ENCODE measurements around the gene BMERB1.
"Not testable (repeated sequence)": the region's sequence is repeated elsewhere in the genome, so short reads cannot be mapped to it uniquely, and the experiment has no call there.

Gene BMERB1

DNA sequence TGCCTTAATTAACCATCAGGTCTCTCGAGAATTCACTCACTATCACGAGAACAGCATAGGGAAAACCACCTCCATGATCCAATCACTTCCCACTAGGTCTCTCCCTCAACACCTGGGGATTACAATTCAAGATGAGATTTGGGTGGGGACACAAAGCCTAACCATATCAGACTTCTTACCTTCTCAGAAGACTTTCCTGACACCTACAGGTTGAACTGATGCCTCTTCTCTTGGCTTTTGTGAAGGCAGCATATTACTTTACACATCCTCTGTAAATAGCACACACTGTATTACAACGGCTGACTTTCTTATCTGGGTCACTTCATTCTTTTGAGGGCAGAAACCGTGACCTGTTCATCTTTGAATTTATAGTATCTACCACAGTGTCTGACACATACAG, 23.6 kb downstream of the BMERB1 start:
- H3K27me3 ChIP-seq (ENCODE audit: control insufficient read depth, insufficient read depth, low read length, poor library complexity, severe bottlenecking): no peaks in the 10 kb centered on the region
- no peaks in the 10 kb centered on the region for H3K36me3 ChIP-seq (ENCODE audit: control insufficient read depth, insufficient read depth, low read length)
- WGBS, 2 experiments: 67 to 71% methylated on average over 4 of the region's 4 CpGs
- H3K4me3 ChIP-seq (ENCODE audit: insufficient read depth, low read depth, low read length): no peak overlapping the region
- no peaks in the 10 kb centered on the region for H3K9me3 ChIP-seq (ENCODE audit: control insufficient read depth, low read length)
- H3K4me1 ChIP-seq (ENCODE audit: control insufficient read depth, insufficient read depth, low read length): no peaks in the 10 kb centered on the region
- H3K27ac ChIP-seq (ENCODE audit: insufficient read depth, low read depth, low read length, poor library complexity, severe bottlenecking): no peak overlapping the region

DNA sequence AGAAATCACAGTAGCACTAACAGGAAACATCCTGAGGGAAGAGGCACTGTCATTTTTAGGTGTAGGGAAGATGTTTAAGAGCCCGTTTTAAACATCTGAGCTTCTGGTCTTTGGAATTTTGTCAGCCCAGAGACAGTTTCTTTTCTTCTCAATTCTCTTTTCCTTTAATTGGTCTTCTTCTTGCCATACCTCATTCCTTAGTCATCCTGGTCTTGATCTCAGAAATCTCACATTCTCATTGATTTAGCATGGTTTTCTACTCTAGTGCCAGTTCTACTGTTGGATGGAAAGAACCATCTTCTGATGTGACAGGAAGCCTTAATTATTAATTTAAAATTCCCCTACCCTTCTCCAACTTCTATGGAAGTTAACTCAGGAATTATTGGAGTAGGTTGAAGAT, 25.4 kb downstream of the BMERB1 start:
- no peak overlapping the region for H3K27ac ChIP-seq (ENCODE audit: insufficient read depth, low read depth, low read length, poor library complexity, severe bottlenecking)
- H3K9me3 ChIP-seq (ENCODE audit: control insufficient read depth, low read length): no peaks in the 10 kb centered on the region
- no peaks in the 10 kb centered on the region for H3K4me1 ChIP-seq (ENCODE audit: control insufficient read depth, insufficient read depth, low read length)
- H3K27me3 ChIP-seq (ENCODE audit: control insufficient read depth, insufficient read depth, low read length, poor library complexity, severe bottlenecking): no peaks in the 10 kb centered on the region
- no peaks in the 10 kb centered on the region for H3K36me3 ChIP-seq (ENCODE audit: control insufficient read depth, insufficient read depth, low read length)
- H3K4me3 ChIP-seq (ENCODE audit: insufficient read depth, low read depth, low read length): no peak overlapping the region
- 84 to 91% methylated on average over 1 of the region's 1 CpG for WGBS, 2 experiments

DNA sequence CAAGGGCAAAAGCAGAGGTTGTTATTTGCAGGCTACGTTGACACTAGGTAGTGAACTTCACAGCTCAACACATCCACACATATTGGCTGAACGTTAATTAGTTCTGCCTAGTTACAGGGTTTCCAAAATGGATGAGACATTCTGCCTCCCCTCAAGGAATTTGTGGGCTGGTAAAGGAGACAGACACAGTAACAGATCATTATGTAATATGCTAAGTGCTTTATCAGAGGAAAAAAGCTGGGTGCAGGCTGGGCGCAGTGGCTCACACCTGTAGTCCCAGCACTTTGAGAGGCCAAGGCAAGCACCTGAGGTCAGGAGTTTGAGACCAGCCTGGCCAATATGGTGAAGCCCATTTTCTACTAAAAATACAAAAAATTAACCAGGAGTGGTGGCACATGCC, 26.2 kb downstream of the BMERB1 start:
- Histone ChIP-seq H3K4me3 (ENCODE audit: insufficient read depth, low read depth, low read length) (no peak overlapping the region), H3K9me3 (ENCODE audit: control insufficient read depth, low read length) (no peaks in the 10 kb centered on the region)
- 94% methylated on average over 3 of the region's 3 CpGs for WGBS, 2 experiments

DNA sequence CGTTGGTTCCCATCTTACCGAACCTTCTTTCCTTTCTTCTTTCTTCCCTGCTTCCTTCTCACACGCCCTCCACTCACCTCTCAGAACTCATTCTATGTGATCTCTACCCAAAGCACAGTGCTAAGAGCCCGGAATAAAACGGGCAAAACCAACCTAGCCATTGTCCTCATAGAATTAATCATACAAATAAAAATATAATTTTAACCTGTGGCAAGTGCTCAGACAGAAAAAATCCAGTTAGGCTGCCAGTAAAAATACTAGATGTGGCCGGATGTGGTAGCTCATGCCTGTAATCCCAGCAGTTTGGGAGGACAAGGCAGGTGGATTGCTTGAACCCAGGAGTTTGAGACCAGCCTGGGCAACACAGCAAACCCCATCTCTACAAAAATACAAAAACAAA, 27.0 kb downstream of the BMERB1 start:
- no peak overlapping the region for H3K4me3 ChIP-seq (ENCODE audit: insufficient read depth, low read depth, low read length)
- no peaks in the 10 kb centered on the region for H3K36me3 ChIP-seq (ENCODE audit: control insufficient read depth, insufficient read depth, low read length)
- WGBS, 2 experiments: 91 to 97% methylated on average over 5 to 6 of the region's 6 CpGs

More for the DNA sequence above, 26.2 kb downstream of the BMERB1 start:
- Histone ChIP-seq H3K27ac (ENCODE audit: insufficient read depth, low read depth, low read length, poor library complexity, severe bottlenecking) (no peak overlapping the region), H3K36me3 (ENCODE audit: control insufficient read depth, insufficient read depth, low read length) (no peaks in the 10 kb centered on the region), H3K27me3 (ENCODE audit: control insufficient read depth, insufficient read depth, low read length, poor library complexity, severe bottlenecking) (no peaks in the 10 kb centered on the region), H3K4me1 (ENCODE audit: control insufficient read depth, insufficient read depth, low read length) (no peaks in the 10 kb centered on the region)

DNA sequence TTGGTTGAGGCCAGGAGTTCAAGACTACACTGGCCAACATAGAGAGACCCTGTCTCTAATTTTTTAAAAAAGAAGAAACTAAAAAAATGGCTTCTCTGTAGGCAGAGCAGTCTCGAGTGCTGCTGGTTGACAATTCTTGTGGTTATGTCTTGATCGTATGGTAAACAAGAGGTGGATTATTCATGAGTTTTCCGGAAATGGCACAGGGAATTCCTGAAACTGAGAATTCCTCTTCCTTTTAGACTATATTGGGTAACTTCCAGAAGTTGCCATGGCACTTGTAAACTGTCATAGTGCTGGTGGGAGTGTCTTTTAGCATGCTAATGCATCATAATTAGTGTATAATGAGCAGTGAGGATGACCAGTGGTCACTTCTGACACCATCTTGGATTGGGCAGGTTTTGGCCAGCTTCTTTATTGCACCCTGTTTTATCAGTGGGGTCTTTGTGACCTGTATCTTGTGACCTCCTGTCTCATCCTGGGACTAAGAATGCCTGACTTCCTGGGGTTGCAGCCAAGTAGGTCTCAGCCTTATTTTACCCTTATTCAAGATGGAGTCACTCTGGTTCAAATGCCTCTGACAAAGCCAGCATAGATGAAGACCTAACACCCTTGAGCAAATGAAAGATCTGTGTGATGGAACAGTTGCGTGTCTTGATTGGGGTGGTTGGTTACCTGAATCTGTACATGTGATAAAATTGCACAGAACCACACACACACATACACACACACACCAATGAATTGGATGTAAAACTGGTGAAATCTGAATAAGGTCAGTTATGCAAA, 30.2 kb downstream of the BMERB1 start:
- Histone ChIP-seq H3K9me3 (ENCODE audit: control insufficient read depth, low read length) (no peaks in the 10 kb centered on the region), H3K4me3 (ENCODE audit: insufficient read depth, low read depth, low read length) (no peak overlapping the region), H3K4me1 (ENCODE audit: control insufficient read depth, insufficient read depth, low read length) (no peaks in the 10 kb centered on the region), H3K36me3 (ENCODE audit: control insufficient read depth, insufficient read depth, low read length) (no peaks in the 10 kb centered on the region), H3K27me3 (ENCODE audit: control insufficient read depth, insufficient read depth, low read length, poor library complexity, severe bottlenecking) (no peaks in the 10 kb centered on the region), H3K27ac (ENCODE audit: insufficient read depth, low read depth, low read length, poor library complexity, severe bottlenecking) (no peak overlapping the region)
- WGBS, 2 experiments: 60 to 61% methylated on average over 3 of the region's 4 CpGs

More for the DNA sequence above, 27.0 kb downstream of the BMERB1 start:
- Histone ChIP-seq H3K27ac (ENCODE audit: insufficient read depth, low read depth, low read length, poor library complexity, severe bottlenecking) (no peak overlapping the region), H3K9me3 (ENCODE audit: control insufficient read depth, low read length) (no peaks in the 10 kb centered on the region), H3K27me3 (ENCODE audit: control insufficient read depth, insufficient read depth, low read length, poor library complexity, severe bottlenecking) (no peaks in the 10 kb centered on the region), H3K4me1 (ENCODE audit: control insufficient read depth, insufficient read depth, low read length) (no peaks in the 10 kb centered on the region)

DNA sequence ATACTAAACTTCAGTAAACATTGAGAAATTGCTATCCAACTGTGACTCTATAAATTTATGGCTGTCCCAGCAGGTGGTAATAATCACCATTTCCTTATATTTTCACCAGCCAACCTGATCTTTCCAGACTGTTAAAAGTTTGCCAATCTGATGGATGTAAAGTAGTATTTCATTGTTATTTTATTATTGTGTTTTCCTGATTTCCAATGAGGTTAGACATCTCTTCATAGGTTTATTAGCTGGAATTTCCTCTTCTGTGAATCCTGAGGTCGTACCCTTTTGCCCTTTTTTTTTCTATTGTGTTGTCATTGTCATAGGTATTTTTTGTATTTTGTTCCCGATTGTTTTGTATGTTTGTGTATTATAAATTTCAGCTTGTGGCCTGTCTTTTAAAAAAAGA, 31.7 kb downstream of the BMERB1 start:
- WGBS, 2 experiments: 82 to 93% methylated on average over 2 of the region's 2 CpGs
- H3K4me1 ChIP-seq (ENCODE audit: control insufficient read depth, insufficient read depth, low read length): no peaks in the 10 kb centered on the region
- no peaks in the 10 kb centered on the region for H3K36me3 ChIP-seq (ENCODE audit: control insufficient read depth, insufficient read depth, low read length)
- H3K9me3 ChIP-seq (ENCODE audit: control insufficient read depth, low read length): no peaks in the 10 kb centered on the region
- no peak overlapping the region for H3K4me3 ChIP-seq (ENCODE audit: insufficient read depth, low read depth, low read length)
- H3K27me3 ChIP-seq (ENCODE audit: control insufficient read depth, insufficient read depth, low read length, poor library complexity, severe bottlenecking): no peaks in the 10 kb centered on the region
- no peak overlapping the region for H3K27ac ChIP-seq (ENCODE audit: insufficient read depth, low read depth, low read length, poor library complexity, severe bottlenecking)

DNA sequence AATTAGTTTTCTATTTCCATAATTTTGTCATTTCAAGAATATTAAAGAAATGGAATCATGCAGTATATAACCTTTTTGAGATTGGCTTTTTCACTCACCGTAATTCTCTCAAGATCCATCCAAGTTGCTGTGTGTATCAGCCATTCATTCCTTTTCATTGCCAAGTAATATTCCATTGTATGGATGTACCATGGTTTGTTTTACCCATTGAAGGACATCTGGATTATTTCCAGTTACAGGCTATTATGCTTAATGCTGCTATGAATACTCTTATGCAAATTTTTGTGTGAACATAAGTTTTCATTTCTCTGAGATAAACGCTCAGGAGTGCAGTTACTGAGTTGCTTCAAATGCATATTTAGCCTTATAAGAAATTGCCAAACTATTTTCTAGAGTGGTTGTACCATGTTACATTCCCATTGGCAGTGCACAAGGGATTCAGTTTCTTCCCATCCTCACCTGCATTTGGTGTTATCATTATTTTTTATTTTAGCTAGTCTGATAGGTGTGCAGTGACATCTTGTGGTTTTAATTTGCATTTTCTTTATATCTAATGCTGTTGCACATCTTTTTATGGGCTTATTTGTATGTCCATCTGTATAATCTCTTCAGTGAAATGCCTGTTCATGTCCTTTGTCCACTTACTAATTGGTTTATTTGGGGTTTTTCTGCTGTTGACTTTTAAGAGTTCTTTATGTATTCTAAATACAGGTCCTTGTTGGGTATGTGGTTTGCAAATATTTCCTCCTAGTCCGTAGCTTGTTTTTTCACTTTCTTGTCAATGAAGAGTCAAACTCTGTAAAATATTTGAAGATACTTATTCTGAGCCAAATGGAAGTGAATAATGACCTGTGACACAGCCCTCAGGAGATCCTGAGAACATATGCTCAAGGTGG, 32.7 kb downstream of the BMERB1 start:
- Histone ChIP-seq H3K27me3 (ENCODE audit: control insufficient read depth, insufficient read depth, low read length, poor library complexity, severe bottlenecking) (no peaks in the 10 kb centered on the region), H3K4me1 (ENCODE audit: control insufficient read depth, insufficient read depth, low read length) (no peaks in the 10 kb centered on the region), H3K4me3 (ENCODE audit: insufficient read depth, low read depth, low read length) (no peak overlapping the region), H3K9me3 (ENCODE audit: control insufficient read depth, low read length) (no peaks in the 10 kb centered on the region), H3K36me3 (ENCODE audit: control insufficient read depth, insufficient read depth, low read length) (no peaks in the 10 kb centered on the region), H3K27ac (ENCODE audit: insufficient read depth, low read depth, low read length, poor library complexity, severe bottlenecking) (no peak overlapping the region)
- WGBS, 2 experiments: 50 to 62% methylated on average over 2 to 3 of the region's 3 CpGs

DNA sequence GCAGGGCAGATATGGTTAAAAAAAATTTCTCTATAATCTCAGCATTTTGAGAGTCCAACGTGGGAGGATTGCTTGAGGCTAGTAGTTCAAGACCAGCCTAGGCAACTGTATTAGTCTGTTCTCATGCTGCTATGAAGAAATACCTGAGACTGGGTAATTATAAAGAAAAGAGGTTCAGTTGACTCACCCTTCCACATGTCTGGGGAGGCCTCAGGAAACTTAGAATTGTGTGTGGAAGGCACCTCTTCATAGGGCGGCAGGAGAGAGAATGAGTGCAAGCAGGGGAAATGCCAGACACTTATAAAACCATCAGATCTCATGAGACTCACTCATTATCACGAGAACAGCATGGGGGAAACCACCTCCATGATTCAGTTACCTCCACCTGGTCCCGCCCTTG, 42.6 kb downstream of the BMERB1 start:
- H3K4me1 ChIP-seq (ENCODE audit: control insufficient read depth, insufficient read depth, low read length); H3K4me3 ChIP-seq (ENCODE audit: insufficient read depth, low read depth, low read length); H3K27me3 ChIP-seq (ENCODE audit: control insufficient read depth, insufficient read depth, low read length, poor library complexity, severe bottlenecking); H3K36me3 ChIP-seq (ENCODE audit: control insufficient read depth, insufficient read depth, low read length); H3K27ac ChIP-seq (ENCODE audit: insufficient read depth, low read depth, low read length, poor library complexity, severe bottlenecking); H3K9me3 ChIP-seq (ENCODE audit: control insufficient read depth, low read length): not testable (repeated sequence)
- 89 to 95% methylated on average over 4 of the region's 4 CpGs for WGBS, 2 experiments

DNA sequence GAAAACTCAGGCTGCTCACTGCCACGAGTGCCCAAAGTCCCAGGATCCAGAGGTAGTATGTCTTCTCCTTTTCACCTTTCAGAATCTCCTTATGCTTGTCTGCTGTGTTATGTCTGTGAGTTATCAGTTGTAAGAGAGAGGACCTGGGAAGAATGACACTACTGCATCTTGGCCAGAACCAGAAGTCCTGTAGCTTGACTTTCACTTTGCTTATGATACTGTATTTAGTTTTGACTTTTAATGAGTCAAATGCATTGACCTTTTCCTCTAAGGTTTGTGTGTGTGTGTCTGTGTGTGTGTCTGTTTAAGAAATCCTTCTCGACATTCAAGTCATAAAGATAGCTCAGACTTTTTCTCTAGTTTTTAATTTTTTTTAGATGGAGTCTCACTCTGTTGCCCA, 43.4 kb downstream of the BMERB1 start:
- Histone ChIP-seq H3K4me1 (ENCODE audit: control insufficient read depth, insufficient read depth, low read length) (no peaks in the 10 kb centered on the region), H3K4me3 (ENCODE audit: insufficient read depth, low read depth, low read length) (no peak overlapping the region), H3K27ac (ENCODE audit: insufficient read depth, low read depth, low read length, poor library complexity, severe bottlenecking) (no peak overlapping the region), H3K27me3 (ENCODE audit: control insufficient read depth, insufficient read depth, low read length, poor library complexity, severe bottlenecking) (no peaks in the 10 kb centered on the region), H3K36me3 (ENCODE audit: control insufficient read depth, insufficient read depth, low read length) (no peaks in the 10 kb centered on the region), H3K9me3 (ENCODE audit: control insufficient read depth, low read length) (no peaks in the 10 kb centered on the region)
- 85 to 87% methylated on average over 2 of the region's 2 CpGs for WGBS, 2 experiments

DNA sequence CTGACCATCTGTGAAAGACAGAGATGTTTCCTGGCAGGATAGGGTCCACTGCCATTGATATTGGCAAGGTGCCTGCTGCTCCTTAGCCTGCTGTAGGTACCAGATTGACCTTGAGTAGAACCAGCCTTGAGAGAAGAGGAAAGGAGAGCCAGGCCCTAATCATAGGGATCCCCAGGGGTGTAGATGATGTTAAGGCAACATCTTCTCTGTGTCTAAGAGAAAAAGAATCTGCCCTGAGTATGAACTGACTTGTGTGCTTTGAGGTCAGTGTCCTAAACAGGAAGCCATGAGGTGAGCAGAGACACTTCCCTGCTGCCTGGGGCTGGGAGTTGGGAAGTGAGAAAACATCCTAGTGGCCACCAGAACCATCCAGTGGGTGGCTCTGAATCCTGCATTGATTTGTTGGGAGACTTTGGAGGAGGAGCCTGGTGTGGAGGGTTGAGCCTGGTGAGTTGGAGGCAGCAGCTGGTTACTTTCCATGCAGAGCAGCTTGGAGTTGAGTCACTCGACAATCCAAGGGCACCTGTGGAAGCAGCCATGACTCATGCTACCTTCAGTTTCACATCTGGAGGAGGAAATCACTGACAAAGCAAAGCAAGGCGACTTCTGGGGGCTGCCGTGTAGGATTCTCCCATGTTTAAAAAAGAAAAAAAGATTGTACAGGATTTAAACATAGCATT, 47.8 kb downstream of the BMERB1 start:
- H3K4me1 ChIP-seq (ENCODE audit: control insufficient read depth, insufficient read depth, low read length): no peaks in the 10 kb centered on the region
- no peaks in the 10 kb centered on the region for H3K9me3 ChIP-seq (ENCODE audit: control insufficient read depth, low read length)
- no peaks in the 10 kb centered on the region for H3K27me3 ChIP-seq (ENCODE audit: control insufficient read depth, insufficient read depth, low read length, poor library complexity, severe bottlenecking)
- 79 to 90% methylated on average over 3 of the region's 3 CpGs for WGBS, 2 experiments
- no peaks in the 10 kb centered on the region for H3K36me3 ChIP-seq (ENCODE audit: control insufficient read depth, insufficient read depth, low read length)
- H3K4me3 ChIP-seq (ENCODE audit: insufficient read depth, low read depth, low read length): no peak overlapping the region
- H3K27ac ChIP-seq (ENCODE audit: insufficient read depth, low read depth, low read length, poor library complexity, severe bottlenecking): no peak overlapping the region
